GM23248 (cell line): ENCODE results near the gene CUL9. TPM values are rescaled to one million over a fixed set of nuclear protein-coding genes. Genes with fewer than 3 reads are reported as not detected.

Experiments
- DNase-seq: peaks from one replicate; pipeline ENCODE4 v3.0.0-alpha.2; 2015
- H2AFZ ChIP-seq: fragments of 200-600 bp; sonication (generic); 2 replicates; pipeline ENCODE4 v1.6.1; 2016; ENCODE audit warnings: antibody characterized with exemption
- H3F3A ChIP-seq: fragments of 200-600 bp; sonication (generic); 2 replicates; pipeline ENCODE4 v1.6.1; 2016; ENCODE audit warnings: mild to moderate bottlenecking, antibody characterized with exemption, mixed run types; ENCODE audit not compliant: insufficient read depth
- H3K27ac ChIP-seq: fragments of 200-600 bp; sonication (generic); 2 replicates; pipeline ENCODE4 v1.5.1; 2016; ENCODE audit warnings: mild to moderate bottlenecking
- H3K27me3 ChIP-seq: fragments of 200-600 bp; sonication (generic); replicated peaks from 2 replicates; pipeline ENCODE4 v1.6.1; 2016; ENCODE audit warnings: mild to moderate bottlenecking; ENCODE audit not compliant: insufficient read depth
- H3K36me3 ChIP-seq: fragments of 200-600 bp; sonication (generic); 2 replicates; pipeline ENCODE4 v1.6.1; 2016; ENCODE audit warnings: low read depth, mild to moderate bottlenecking
- H3K4me1 ChIP-seq: fragments of 200-600 bp; sonication (generic); 2 replicates; pipeline ENCODE4 v1.6.1; 2016; ENCODE audit warnings: mild to moderate bottlenecking; ENCODE audit not compliant: insufficient read depth
- H3K4me2 ChIP-seq: fragments of 200-600 bp; sonication (generic); one replicate; pipeline ENCODE4 v1.6.1; 2016; ENCODE audit warnings: mild to moderate bottlenecking; ENCODE audit not compliant: unreplicated experiment
- H3K4me3 ChIP-seq: fragments of 200-600 bp; sonication (generic); 2 replicates; pipeline ENCODE4 v1.5.1; 2016; ENCODE audit warnings: mild to moderate bottlenecking
- H3K79me2 ChIP-seq: fragments of 200-600 bp; sonication (generic); 2 replicates; pipeline ENCODE4 v1.6.1; 2016; ENCODE audit warnings: mild to moderate bottlenecking; ENCODE audit not compliant: insufficient read depth
- H3K9ac ChIP-seq: fragments of 200-600 bp; sonication (generic); 2 replicates; pipeline ENCODE4 v1.6.1; 2016; ENCODE audit warnings: mild to moderate bottlenecking
- H3K9me2 ChIP-seq: fragments of 200-600 bp; sonication (generic); 2 replicates; pipeline ENCODE4 v1.6.1; 2016; ENCODE audit warnings: mixed run types, mild to moderate bottlenecking, moderate library complexity; ENCODE audit not compliant: insufficient read depth
- H3K9me3 ChIP-seq: fragments of 200-600 bp; sonication (generic); one replicate; pipeline ENCODE4 v1.6.1; 2017; ENCODE audit warnings: low read depth
- H4K20me1 ChIP-seq: fragments of 200-600 bp; sonication (generic); 2 replicates; pipeline ENCODE4 v1.6.0; 2016; ENCODE audit not compliant: insufficient read depth
- EZH2 ChIP-seq: fragments of 200-600 bp; sonication (generic); IDR thresholded peaks from 2 replicates; pipeline ENCODE4 v1.6.1; 2018; ENCODE audit warnings: antibody characterized with exemption, mild to moderate bottlenecking; ENCODE audit not compliant: insufficient read depth, poor library complexity, severe bottlenecking
- EZH2phosphoT487 ChIP-seq: fragments of 200-600 bp; sonication (generic); IDR thresholded peaks from 2 replicates; pipeline ENCODE4 v1.6.1; 2018; ENCODE audit warnings: antibody characterized with exemption, moderate library complexity, mild to moderate bottlenecking, low read depth; ENCODE audit not compliant: insufficient read depth
- WGBS, 2 experiments: methylation state at CpG; one replicate each; pipeline ENCODE4 v1.1.6; 2015 to 2017; ENCODE audit warnings: low lambda C conversion rate in 2 of 2, low coverage in 1 of 2; ENCODE audit errors: missing lambda C conversion rate in 2 of 2; 5-methylcytosine and 5-hydroxymethylcytosine counted together
- in situ Hi-C: fragments of 300-500 bp; cut with MboI; formaldehyde crosslinking; loops from 2 replicates; pipeline ENCODE4 v1.15.0; 2020
- polyA plus RNA-seq: library from polyadenylated mRNA; unstranded; fragments of >200 nt; fragmentation: Nextera tagmentation; extraction: Ambion mirVana; gene quantifications from 2 replicates; pipeline ENCODE4 v1.2.1, GENCODE V29; 2016
- total RNA-seq: library from RNA; depleted of rRNA; stranded (reverse); fragments of >200 nt; shearing (Covaris generic); gene quantifications from 2 replicates; pipeline ENCODE4 v1.2.3, GENCODE V29; 2014

CUL9 gene
- total and polyA plus RNA-seq, 2 experiments from 2014 or later = 8.5 to 15.0 TPM

DNA sequence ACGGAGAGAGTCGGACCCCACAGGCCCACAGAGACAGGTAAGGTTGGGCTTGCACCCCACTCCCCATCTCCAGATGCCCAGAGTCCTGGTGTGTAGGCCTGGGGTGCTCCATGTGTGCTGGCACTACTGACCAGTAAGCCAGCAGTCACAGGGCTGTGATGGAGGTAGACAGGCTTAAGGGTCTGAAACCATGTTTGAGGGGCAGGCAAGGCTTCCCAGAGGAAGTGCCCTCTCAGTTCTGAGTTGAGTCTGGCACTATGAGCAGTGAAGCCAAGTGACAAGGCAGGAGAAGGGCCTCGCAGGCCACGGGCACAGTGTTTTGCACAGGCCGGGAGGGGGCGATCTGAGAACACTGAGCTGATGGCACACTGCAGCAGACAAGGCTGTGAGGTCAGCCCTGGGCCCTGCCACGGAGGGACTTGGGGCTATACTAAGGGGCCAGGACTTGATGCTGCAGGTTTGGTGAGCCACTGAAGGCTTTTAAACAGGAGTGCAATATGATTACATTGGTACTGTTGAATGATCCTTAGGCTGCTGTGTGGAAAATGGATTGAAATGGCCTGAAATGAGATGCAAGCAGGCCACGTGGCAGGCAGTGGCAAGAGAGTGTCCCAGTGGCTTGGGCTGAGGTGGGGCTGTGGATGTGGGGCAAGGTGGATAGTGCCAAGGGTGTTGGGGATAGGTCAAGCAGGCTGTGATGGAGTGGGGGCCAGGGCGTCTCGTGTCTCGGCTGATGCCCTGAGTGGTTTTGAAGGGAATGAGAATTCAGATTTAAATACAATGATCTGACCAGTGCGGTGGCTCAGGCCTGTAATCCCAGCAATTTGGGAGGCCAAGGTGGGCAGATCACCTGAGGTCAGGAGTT, 81.5 kb downstream of the CUL9 start:
- peak; percentile 88 for DNase-seq
- Histone ChIP-seq H2AFZ (no peak overlapping the region), H4K20me1 (no peaks in the 10 kb centered on the region), H3K79me2 (no peaks in the 10 kb centered on the region), H3K4me3 (no peak overlapping the region), H3K9me2 (no peaks in the 10 kb centered on the region), H3K9me3 (no peaks in the 10 kb centered on the region), H3K27ac (no peak overlapping the region), H3K27me3 (peaks cover 2% of the 10 kb centered on the region; the same call in 1 of the 2 replicates), H3K36me3 (no peaks in the 10 kb centered on the region), H3K9ac (no peak overlapping the region), H3K4me1 (no peaks in the 10 kb centered on the region), H3F3A (no peaks in the 10 kb centered on the region), H3K4me2 (no peak overlapping the region)
- 37 to 39% methylated on average over 12 of the region's 12 CpGs for WGBS, 2 experiments
- in situ Hi-C loops = no loop called here
- TF ChIP-seq EZH2phosphoT487 (no peak), EZH2 (no peak)

DNA sequence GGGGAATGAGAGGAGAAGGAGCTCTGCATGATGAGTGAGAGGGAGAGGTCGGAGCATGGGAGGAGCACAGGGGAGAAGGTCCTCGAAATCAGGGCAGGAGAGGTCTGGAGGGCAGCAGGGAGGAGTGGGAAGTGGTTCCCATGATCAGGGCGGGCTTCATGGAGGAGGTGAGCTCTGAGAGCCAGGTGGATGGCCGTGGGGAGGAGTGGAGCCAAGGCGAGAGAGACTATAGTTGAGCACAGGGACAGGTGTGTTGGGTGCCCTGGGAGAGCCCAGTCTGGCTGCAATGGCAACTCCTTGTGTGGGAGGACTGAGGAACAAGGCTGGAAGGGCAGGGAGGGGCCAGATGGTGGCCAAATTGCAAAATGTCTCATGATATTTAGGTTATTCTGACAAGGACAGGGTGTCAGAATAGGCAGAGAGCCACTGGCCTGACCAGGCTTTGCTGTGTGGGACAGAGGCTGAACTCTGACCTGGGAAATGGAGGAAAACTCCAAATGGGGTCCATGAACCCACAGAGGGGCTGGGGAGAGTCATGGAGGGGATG, 82.7 kb downstream of the CUL9 start:
- Histone ChIP-seq H3K4me2 (no peak overlapping the region), H3K4me1 (no peaks in the 10 kb centered on the region), H3K4me3 (no peak overlapping the region), H3K27me3 (peaks cover 10% of the 10 kb centered on the region; the same call in 1 of the 2 replicates), H3K9me3 (no peaks in the 10 kb centered on the region), H2AFZ (no peak overlapping the region), H3F3A (no peaks in the 10 kb centered on the region), H3K9me2 (no peaks in the 10 kb centered on the region), H3K79me2 (no peaks in the 10 kb centered on the region), H3K36me3 (no peaks in the 10 kb centered on the region), H3K27ac (no peak overlapping the region), H4K20me1 (no peaks in the 10 kb centered on the region), H3K9ac (no peak overlapping the region)
- TF ChIP-seq EZH2 = no peak
- in situ Hi-C loops = no loop called here
- no peak for DNase-seq
- 77 to 80% methylated on average over 5 of the region's 5 CpGs for WGBS, 2 experiments

DNA sequence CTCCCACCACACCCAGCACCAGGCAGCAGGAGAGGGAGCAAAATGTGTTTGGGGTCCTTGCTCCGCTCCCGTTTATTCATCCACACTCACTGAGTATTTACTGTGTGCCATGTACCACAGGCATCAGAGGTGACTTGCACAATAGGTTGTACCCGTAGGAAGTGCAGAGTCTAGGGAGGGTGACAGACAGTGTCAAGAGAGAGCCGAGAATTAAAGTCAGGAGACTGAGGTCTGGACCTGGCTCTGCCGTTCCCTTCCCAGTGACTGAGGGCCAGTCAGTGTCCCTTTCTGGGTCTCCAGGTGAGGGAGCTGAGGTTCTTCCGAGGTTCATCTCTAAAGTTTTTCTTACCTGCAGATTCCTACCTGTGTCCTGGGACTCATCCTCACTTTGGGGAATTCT, 83.6 kb downstream of the CUL9 start:
- no peaks in the 10 kb centered on the region for H3K79me2 ChIP-seq
- no peaks in the 10 kb centered on the region for H4K20me1 ChIP-seq
- no peak overlapping the region for H3K27ac ChIP-seq
- peaks cover 10% of the 10 kb centered on the region; the same call in 1 of the 2 replicates for H3K27me3 ChIP-seq
- no peaks in the 10 kb centered on the region for H3K9me2 ChIP-seq
- WGBS, 2 experiments = 76 to 78% methylated on average over 6 of the region's 6 CpGs
- no peaks in the 10 kb centered on the region for H3F3A ChIP-seq
- no peak overlapping the region for H2AFZ ChIP-seq
- no peaks in the 10 kb centered on the region for H3K9me3 ChIP-seq
- H3K36me3 ChIP-seq = no peaks in the 10 kb centered on the region
- in situ Hi-C loops = no loop called here
- no peaks in the 10 kb centered on the region for H3K4me1 ChIP-seq
- H3K4me3 ChIP-seq = no peak overlapping the region
- no peak for DNase-seq
- no peak overlapping the region for H3K4me2 ChIP-seq
- no peak overlapping the region for H3K9ac ChIP-seq
- TF ChIP-seq EZH2 (no peak), EZH2phosphoT487 (no peak)

DNA sequence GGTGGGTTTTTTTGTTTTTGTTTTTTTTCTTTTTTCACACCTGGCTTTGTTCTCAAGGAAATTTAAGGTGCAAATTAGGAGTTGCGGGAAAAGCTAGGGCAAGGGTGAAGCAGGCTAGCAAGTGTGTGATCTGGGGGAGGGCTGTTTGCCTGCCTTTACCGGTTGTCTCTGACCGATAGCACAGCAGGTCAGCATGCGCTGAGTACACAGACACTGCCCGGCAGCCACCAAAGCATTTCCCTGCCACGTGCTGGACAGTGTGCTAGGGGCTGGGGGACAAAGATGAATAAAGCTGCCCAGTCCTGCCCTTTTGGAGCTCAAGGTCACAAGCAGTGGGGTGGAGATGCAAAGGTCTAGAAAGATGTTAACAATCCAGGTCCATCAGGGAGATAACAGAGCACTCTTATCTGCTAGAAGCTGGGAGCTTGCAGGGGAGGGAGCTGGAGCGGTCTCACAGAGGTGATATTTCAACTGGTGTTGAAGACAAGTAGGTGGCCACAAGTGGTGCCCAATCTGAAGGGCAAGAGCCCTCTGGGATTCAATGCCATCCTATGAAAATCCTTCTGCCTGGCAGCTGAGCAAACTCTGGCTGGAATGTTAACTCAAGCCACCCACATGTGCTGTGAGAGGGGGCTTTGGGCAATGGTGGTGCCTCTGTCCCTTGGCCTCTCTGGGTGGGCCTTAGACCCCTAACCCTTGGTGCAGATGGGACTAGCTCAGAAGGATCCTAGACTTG, 85.8 kb downstream of the CUL9 start:
- 65% methylated on average over 7 of the region's 7 CpGs for WGBS, 2 experiments
- Histone ChIP-seq H3K27ac (no peak overlapping the region), H3K9me2 (no peaks in the 10 kb centered on the region), H3K79me2 (no peaks in the 10 kb centered on the region), H3K4me3 (no peak overlapping the region), H3K9ac (no peak overlapping the region), H3K9me3 (no peaks in the 10 kb centered on the region), H3K27me3 (peaks cover 10% of the 10 kb centered on the region; the same call in 1 of the 2 replicates), H3K4me1 (no peaks in the 10 kb centered on the region), H4K20me1 (no peaks in the 10 kb centered on the region), H3K36me3 (no peaks in the 10 kb centered on the region), H2AFZ (no peak overlapping the region), H3K4me2 (no peak overlapping the region), H3F3A (no peaks in the 10 kb centered on the region)
- in situ Hi-C loops = no loop called here
- no peak for DNase-seq
- no peak for TF ChIP-seq EZH2phosphoT487
- TF ChIP-seq EZH2 = no peak
